HG02973 (cell line): ENCODE results near the gene ZNF692.
"Not testable (repeated sequence)": the region's sequence is repeated elsewhere in the genome, so short reads cannot be mapped to it uniquely, and the experiment has no call there.

ENCODE experiments used
- ATAC-seq: cut with Tn5 transposase; IDR thresholded peaks from one replicate; pipeline ENCODE4 v1.9.1; 2021; ENCODE audit warnings: moderate library complexity; ENCODE audit not compliant: unreplicated experiment

Gene ZNF692

DNA sequence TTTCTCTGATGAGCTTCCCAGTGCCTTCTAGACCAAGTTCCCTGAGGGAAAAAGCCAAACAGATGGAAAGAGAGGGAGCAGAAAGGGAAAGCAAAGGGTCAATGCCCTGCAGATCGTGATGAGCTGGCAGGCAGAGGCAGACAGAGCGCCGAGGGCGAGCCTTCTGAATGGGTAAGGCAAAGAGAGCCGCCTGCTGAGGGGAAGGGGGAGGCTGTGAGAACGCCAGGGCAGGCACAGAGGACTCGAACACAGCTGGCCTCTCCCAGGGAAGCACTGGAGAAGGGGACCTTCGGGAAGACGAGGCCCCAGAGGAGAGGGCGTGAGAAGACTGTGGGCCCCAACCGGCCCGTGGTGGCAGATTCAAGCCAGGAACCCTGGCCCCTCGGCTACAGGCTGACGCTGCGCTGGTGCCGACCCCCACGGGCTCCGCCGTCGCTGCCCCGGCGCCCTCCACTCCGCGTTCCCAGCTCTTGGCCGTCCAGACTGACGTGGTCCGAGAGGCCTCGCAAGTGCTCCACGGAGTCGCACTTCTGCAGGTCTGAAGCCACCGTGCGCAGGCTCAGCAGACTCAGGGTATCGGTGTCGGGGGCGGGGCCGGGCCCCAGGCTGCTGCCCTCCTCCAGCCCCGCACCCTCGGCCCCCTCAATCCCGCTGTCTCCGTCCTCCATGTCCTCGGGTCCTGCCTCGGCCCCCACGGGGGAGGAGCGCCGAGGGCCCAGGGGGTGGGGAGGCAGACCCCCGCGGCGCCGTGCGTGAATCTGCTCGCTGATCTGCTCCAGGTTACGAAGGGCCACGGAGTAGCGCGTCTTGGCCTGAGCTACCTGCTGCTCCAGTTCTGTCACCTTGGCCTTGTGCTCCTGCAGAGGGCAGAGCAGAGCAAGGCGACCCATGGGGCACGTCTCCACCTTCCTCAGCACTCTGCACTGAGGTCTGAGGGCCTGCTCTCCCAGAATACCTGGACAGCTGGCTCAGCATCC is 47.1 kb downstream of the ZNF692 start:
- ATAC-seq, result no peak

DNA sequence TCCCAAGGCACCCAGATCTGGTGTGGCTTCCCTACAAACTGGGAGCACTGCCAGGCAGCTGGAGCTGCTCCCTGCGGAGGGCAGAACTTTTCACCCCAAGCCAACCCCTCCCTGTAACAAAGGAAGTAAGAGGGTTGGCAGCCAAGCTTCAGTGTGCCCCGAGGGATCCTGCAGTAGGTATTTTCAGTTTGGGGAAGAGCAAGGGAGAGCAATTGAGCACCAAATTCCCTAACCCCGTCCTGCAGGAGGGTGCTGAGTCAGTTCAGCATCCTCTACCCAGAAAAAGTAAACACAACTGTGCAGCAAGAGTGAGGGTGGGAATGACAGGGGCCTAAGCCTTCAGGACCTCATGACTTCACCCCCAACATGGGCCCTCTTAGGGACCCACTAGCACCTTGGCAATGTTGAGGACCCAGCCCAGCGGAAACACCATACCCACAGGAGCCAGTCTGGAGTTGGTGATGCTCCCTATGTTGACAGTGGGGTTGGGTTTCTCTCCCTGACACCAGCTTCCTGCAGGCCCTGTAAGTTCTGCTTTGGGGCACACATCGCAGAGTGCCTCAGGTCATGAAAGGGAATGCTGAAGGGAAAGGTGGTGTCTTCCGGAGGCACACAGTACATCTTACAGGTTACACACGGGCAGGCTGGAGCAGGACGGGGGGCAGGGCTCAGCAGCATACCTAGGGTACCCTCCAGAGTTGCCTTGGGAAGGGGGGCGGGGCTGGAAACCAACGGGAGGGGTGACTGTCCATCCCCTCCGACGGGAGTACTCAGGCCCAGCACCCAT is 48.0 kb downstream of the ZNF692 start:
- ATAC-seq, result no peak

DNA sequence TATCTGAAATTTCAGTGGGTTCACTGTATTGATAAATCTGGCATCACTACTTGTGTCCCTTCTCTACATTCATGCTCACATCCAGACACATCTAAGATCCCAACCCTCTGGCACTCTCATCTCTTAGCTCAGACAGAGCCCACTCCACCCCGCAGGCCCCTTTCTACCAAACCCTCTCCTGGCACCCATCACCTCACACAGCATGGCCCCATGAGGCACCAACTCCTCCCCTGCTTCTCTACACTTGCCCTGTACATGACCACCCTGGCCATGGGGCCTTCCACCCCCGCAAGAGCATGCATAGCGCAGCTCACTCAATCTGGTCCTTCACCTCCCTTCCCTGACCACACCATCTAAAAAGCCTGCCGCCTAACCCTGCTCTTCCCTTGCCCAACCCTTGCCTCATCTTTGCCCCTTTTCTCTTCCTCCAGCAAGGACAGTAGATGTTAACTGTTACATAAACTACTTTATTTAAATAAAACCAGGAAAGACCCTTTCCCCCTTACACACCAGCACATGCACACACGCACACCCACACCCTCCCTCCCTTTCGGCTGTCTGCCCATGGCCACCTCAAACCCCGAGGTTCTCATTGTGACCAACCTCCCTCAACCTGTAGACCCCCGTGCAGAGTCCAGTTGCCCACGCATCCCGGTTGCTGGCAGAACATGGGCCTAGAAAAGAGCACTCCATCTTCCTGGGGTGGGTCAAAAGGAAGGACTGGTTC is 48.7 kb downstream of the ZNF692 start:
- no peak for ATAC-seq

DNA sequence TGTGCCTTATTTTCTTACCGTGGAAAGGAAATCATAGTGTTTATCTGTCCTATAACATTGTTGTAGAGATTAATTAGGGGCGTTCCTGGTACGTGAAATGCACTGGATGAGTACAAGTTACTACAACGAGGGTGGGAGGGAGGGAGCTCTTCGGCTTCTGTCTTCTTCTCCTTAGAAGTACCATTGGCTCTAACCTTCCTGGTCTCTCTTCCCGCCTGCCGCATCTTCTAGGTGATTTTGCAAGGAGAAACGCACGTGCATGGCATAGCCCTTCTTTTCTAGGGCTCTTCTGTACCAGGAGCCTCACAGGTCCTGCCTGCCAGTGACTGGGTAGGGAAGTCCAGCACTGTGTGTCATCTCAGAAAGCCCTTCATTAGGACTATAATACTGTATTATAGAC is 50.0 kb downstream of the ZNF692 start:
- ATAC-seq, result no peak

DNA sequence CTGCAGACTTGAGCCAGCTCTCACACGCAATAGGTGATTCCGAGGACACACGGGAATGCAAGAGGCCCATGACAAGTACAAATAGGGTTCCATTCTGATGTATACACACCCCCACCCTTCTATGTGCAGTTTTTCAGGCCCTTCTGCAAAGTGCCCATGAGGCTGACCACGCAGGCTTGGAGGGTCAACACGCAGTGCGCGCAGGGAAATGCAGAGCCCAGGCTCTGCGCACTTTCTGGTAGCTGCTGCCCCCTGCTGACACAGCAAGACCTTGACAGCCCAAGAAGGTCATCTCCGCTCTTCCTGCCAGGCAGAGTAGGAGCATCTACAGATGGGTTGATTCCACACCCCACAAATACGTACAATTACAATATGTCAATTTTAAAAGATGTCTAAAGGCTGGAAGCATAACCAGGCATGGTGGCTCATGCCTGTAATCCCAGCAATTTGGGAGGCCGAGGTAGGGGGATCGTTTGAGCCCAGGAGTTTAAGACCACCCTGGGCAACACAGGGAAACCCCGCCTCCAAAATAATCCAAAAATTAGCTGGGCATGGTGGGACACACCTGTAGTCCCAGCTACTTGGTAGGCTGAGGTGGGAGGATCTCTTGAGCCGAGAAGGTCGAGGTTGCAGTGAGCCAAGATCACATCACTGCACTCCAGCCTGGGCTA is 51.7 kb downstream of the ZNF692 start:
- peak; percentile 45 for ATAC-seq

DNA sequence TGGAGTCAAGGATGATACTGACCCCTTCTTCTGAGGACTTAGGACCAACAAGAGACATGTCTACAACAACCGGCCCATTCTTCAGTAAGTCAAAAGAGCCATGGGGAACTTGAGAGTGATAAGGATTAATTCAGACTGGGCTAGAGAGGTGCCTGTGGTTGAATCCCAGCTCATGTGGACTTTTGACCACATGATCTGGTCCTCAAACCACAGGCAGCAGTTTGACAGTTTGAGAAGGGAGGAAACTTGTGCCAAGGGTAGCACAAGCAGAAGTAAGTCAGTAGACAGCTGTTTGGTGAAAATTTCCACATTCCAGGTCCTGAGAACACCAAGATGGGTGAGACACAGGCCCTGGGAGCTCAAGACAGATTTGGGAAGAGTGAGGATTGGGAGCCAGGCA is 53.0 kb downstream of the ZNF692 start:
- no peak for ATAC-seq

DNA sequence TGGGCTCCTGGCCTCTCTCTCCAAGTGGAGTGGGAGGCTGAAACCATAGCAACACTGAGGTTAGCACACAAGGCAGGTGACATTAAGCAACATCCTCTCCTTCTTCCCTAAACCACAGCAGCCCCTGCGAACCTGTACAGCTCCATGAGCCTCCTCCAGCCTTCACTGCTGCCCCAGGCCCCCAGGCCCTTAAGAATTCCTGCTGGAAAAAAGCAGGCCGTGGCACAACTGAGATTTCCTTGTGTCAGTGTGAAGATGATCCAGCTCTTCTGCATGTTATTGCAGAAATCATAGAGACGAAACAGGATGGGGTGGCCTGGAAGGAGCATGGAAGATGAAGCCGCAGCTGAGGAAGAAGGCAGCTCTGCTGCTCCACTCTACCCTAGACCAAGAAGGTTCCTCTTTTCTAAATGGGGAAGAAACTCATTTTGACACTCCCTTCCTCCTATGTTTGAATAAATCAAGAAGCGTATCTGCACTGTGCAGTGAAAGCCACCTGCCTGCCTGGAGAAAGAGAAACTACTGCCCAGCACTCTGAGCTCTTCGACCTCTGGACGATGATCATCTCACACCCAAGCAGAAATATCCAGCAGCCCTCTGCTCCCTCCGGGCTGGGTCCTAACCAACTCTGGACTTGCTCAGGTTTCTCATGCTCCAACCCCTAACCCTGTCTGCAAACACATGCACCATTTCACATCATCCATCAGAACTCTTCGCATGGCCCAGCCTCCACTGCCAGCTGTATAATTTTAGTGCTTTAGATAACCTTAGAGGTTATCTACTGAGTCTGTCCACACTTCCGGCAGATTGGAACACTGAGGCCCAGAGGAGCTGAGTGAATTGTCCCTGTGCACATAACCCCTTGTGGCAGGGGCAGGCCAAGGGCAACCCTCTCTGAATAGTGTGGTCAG is 53.9 kb downstream of the ZNF692 start:
- ATAC-seq, result peak; percentile 87

DNA sequence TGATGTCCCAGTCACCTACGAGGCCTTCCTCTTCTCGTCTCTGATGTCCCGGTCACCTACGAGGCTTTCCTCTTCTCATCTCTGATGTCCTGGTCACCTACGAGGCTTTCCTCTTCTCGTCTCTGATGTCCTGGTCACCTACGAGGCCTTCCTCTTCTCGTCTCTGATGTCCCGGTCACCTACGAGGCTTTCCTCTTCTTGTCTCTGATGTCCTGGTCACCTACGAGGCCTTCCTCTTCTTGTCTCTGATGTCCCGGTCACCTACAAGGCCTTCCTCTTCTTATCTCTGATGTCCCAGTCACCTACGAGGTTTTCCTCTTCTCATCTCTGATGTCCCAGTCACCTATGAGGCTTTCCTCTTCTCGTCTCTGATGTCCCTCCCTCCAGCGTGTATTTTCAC is 55.4 kb downstream of the ZNF692 start:
- ATAC-seq, result not testable (repeated sequence)

DNA sequence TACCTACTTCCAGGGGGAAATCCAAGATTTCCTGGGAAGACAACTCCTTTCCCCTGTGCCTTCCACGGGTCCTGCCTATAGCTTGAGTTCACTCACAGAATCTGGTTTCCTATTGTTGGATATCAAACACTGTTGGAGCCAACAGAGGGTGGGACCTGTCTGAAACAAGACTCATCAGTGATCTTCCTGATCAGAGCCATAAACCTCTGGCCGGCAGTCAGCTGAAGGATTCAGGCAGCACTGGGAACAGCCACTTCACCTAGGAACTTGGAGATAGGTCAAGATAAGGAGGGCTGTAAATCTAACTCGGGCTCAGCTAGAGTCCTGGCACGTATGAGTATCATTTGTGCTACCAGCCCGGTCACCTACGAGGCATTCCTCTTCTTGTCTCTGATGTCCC is 56.4 kb downstream of the ZNF692 start:
- ATAC-seq, result no peak

DNA sequence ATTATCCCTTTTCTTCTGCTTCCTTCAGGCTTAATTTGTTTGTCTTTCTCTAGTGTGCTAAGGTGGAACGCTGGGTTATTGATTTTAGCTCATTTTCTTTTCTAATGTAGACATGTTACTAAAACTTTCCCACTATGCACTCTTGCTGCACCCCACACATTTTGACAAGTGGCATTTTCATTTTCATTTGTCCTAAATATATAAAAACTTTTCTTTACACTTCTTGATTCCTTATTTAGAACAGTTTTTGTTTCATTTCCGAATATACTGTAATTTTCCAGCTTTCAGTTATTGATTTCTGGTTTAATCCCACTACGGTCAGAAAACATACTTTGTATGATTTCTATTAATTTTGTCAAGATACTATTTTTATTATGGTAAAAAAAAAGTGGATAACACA is 58.4 kb downstream of the ZNF692 start:
- no peak for ATAC-seq
